Fibroblast of the aortic adventitia (primary cell): ENCODE measurements around the gene PDZD8. TPM values are rescaled to one million over a fixed set of nuclear protein-coding genes. Genes with fewer than 3 reads are reported as not detected.
"Not testable (repeated sequence)": the region's sequence is repeated elsewhere in the genome, so short reads cannot be mapped to it uniquely, and the experiment has no call there.

Experiments used
- DNase-seq: peaks from one replicate; pipeline ENCODE4 v3.0.0-alpha.2; 2010; ENCODE audit warnings: low read depth
- H3K4me3 ChIP-seq: 2 replicates; pipeline ENCODE4 v1.5.1; 2011; ENCODE audit warnings: low read depth, mild to moderate bottlenecking, control low read depth, low read length, moderate library complexity
- total RNA-seq: library from RNA; depleted of rRNA; stranded (reverse); fragments of >200 nt; gene quantifications from 2 replicates; pipeline ENCODE4 v1.2.3, GENCODE V29; 2012; ENCODE audit warnings: low replicate concordance
- TF ChIP-seq, protein P1 (sequence below): IDR thresholded peaks from 2 replicates; pipeline ENCODE4 v1.5.1; 2011; ENCODE audit warnings: mild to moderate bottlenecking, low read length, control low read depth, inconsistent platforms; ENCODE audit not compliant: insufficient read depth

PDZD8 gene
- total RNA-seq, 1 donor: 42.2 TPM

DNA sequence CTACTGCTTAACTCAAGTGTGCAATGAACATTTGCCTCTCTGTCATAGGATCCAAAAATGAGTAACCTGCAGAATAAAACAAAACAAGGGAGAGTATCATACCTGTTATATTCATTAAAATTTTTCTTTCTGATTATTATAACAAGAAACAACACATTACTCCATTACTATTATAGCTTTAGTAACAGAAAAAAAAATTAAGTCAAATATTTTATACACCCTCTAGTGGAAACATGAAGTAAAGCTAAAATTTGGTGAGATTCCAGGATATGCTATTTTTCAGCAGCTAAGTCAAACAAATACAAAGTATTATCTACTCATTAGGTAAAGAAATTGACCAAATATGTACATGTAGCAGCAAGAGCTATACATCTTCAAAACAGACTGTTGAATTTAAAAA is 56.3 kb downstream of the PDZD8 start:
- peak; percentile 39 for DNase-seq

DNA sequence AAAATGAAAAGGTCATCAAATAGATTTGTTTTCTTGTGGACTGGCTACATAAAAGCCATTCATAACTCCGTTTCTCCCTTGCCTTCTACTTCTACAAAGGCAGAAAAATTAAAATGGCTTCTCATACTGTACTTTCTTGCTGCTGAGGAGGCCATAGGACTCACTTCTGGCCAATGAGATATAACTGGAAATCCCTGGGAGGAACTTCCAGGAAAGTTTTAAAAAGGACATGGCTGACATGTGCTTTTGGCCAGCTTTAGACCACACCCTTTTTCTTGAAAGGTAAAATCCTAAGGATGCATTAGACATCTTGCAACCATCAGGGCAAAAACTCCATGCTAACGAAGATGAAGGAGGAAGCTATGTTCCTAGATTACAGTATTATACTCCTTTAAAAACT is 58.5 kb downstream of the PDZD8 start:
- TF ChIP-seq, protein P1, sequence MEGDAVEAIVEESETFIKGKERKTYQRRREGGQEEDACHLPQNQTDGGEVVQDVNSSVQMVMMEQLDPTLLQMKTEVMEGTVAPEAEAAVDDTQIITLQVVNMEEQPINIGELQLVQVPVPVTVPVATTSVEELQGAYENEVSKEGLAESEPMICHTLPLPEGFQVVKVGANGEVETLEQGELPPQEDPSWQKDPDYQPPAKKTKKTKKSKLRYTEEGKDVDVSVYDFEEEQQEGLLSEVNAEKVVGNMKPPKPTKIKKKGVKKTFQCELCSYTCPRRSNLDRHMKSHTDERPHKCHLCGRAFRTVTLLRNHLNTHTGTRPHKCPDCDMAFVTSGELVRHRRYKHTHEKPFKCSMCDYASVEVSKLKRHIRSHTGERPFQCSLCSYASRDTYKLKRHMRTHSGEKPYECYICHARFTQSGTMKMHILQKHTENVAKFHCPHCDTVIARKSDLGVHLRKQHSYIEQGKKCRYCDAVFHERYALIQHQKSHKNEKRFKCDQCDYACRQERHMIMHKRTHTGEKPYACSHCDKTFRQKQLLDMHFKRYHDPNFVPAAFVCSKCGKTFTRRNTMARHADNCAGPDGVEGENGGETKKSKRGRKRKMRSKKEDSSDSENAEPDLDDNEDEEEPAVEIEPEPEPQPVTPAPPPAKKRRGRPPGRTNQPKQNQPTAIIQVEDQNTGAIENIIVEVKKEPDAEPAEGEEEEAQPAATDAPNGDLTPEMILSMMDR: no peak
- no peak overlapping the region for H3K4me3 ChIP-seq
- DNase-seq: no peak

More for the DNA sequence above, 56.3 kb downstream of the PDZD8 start:
- no peak overlapping the region for H3K4me3 ChIP-seq
- TF ChIP-seq, protein P1: peak; percentile 53

DNA sequence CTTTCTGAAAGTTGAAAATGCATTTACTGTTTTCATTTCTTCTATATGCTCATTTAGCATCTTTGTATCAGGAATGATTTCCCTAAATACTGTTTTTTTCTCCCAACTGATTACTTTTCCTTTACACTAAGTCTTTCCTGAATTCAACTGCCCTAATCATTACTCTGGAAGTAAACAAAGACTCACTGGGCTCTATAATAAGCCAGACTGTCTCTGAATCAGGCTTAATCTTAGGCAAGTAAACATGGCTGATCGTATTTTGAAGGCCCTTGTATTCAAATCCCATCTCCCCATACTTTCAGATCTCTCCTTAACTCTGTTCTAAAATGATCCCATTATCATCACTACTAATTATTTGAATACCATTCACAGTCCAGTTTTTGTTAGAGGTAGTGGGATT is 61.6 kb downstream of the PDZD8 start:
- H3K4me3 ChIP-seq: no peak overlapping the region
- no peak for DNase-seq
- TF ChIP-seq, protein P1: no peak

DNA sequence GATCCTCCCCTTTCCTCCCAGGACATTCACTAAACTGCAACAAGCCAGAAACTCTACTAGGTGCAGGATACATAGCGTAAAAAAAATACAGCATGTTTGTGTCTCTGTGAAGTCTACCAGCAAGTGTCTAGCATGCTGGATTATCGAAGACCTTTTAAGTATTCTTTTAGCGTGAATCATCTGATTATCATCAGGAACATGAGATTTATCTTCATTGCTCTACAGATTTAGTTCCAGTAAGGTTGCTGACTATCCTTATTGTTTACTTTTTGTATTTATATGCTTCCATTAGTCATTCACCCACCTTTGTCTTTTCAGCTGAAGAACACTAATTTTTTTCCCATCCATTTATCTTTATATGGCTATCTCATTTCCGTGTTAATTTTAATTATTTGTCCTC is 62.8 kb downstream of the PDZD8 start:
- TF ChIP-seq, protein P1: no peak
- no peak overlapping the region for H3K4me3 ChIP-seq
- no peak for DNase-seq

DNA sequence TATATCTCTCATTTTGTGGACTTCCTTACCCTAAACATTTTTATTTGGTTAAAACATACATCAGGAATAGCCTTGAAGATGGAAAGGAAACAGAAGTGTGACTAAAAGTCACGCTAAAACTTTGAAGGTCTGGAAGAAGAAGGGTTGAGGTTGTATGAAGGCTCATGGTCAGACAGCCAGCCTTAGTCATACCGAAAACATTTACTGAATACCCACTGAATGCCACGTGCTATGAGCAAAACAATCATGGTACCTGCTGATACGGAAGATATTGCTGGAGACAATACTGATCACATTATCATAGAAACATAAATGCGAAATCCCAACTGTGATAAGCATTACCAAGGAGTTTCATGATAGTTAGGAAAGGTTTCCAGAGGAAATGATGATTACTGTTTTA is 64.0 kb downstream of the PDZD8 start:
- TF ChIP-seq, protein P1: no peak
- no peak overlapping the region for H3K4me3 ChIP-seq
- DNase-seq: no peak

DNA sequence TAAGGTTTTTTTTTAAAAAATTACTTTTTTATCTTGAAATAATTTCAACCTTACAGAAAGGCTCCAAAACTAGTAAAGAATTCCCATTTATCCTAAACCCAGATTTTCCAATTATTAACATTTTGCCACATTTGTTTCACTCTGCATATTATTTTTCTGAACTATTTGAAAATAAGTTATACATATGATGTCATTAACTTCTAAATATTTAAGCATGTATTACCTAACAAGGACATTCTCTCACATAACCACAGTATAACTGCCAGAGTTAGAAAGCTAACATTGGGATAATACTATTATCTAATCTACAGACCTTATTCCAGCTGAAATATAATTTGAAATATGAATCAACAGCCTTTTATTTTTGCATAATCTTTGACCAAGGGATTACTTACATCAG is 68.6 kb downstream of the PDZD8 start:
- no peak overlapping the region for H3K4me3 ChIP-seq
- TF ChIP-seq, protein P1: no peak
- no peak for DNase-seq

DNA sequence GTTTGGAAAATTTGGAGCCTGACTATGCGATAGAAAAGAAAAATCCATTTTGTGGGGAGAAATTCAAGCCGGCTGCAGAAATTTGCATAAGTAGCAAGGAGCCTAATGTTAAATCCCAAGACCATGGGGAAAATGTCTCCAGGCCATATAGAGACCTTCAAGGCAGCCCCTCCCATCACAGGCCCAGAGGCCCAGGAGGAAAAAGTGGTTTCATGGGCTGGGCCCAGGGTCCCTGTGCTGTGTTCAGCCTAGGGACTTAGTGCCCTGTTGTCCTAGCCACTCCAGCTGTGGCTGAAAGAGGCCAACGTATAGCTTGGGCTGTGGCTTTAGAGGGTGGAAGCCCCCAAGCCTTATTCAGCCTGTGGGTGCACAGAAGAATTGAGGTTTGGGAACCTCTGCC is 71.8 kb downstream of the PDZD8 start:
- not testable (repeated sequence) for H3K4me3 ChIP-seq, DNase-seq
